Measurements from ENCODE around the gene C3orf80.

DNA sequence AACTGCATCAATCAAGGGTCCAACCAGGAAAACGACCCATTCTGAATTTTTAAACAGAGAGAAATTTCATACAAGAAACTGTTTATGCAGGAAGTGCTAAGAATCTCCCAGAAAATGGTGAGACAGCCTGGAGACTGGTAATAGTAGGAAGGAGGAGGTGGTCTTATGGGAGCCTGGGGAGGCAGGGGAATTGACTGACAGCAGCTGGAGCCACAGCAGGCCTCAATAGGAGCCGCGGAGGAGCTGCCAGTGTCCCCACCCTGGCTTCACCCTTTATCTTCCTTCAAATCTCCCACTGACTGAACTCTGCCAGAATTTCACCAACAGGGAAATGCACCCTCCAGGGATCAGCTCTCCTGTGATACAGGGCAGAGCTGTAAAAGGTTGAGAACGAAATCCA lies 7.5 kb upstream of the C3orf80 start:
- TF ChIP-seq, protein P1, sequence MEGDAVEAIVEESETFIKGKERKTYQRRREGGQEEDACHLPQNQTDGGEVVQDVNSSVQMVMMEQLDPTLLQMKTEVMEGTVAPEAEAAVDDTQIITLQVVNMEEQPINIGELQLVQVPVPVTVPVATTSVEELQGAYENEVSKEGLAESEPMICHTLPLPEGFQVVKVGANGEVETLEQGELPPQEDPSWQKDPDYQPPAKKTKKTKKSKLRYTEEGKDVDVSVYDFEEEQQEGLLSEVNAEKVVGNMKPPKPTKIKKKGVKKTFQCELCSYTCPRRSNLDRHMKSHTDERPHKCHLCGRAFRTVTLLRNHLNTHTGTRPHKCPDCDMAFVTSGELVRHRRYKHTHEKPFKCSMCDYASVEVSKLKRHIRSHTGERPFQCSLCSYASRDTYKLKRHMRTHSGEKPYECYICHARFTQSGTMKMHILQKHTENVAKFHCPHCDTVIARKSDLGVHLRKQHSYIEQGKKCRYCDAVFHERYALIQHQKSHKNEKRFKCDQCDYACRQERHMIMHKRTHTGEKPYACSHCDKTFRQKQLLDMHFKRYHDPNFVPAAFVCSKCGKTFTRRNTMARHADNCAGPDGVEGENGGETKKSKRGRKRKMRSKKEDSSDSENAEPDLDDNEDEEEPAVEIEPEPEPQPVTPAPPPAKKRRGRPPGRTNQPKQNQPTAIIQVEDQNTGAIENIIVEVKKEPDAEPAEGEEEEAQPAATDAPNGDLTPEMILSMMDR (conservative IDR thresholded peaks at IDR 0.05) = no peak
- no peak for TF ChIP-seq ZFX (IDR thresholded peaks at IDR 0.05)

All from C4-2B (cell line).